Measurements from ENCODE around the gene SYNRG.

The SYNRG gene

DNA sequence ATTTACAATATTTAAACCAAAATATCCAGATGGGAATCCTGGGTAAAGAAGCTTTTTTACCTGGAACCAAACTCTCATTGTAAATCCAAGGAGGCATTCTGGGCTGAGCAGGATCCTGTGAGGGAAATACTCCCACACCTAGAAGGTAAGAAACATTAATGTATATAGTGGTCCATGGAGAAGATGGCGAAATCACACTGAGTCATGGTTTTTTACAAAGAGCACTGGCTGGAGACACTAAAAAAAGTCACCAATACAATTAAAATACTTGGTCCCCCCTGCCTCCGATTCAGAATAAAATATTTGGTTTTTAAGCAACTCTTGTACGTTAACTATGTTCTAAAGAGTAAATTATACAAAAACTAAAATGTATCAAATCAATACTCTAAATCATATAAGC is 32.9 kb downstream of the SYNRG start:
- no peaks in the 10 kb centered on the region for H3K9me3 Mint-ChIP-seq
- H3K36me3 Mint-ChIP-seq (ENCODE audit: insufficient read depth), result peaks cover 93% of the 10 kb centered on the region
- H3K27ac Mint-ChIP-seq, result peak overlapping the region in 1 of 2 donors; percentile 54
- H3K4me3 Mint-ChIP-seq, result no peak overlapping the region
- DNase-seq, result no peak
- peaks cover 8 to 30% of the 10 kb centered on the region in 2 donors for H3K4me1 Mint-ChIP-seq (ENCODE audit: low read depth in 2 of 2)
- no peak for ATAC-seq (replicated peaks)
- H3K27me3 Mint-ChIP-seq, result no peaks in the 10 kb centered on the region

- no peaks in the 10 kb centered on the region for H3K9me3 Mint-ChIP-seq
- H3K27ac Mint-ChIP-seq, result peak overlapping the region; percentile 20 to 82
- ATAC-seq (replicated peaks), result no peak
- H3K4me1 Mint-ChIP-seq (ENCODE audit: low read depth in 2 of 2), result peaks cover 5 to 30% of the 10 kb centered on the region in 2 donors
- peaks cover 94% of the 10 kb centered on the region for H3K36me3 Mint-ChIP-seq (ENCODE audit: insufficient read depth)
- no peak overlapping the region for H3K4me3 Mint-ChIP-seq
- DNase-seq, result no peak
- H3K27me3 Mint-ChIP-seq, result no peaks in the 10 kb centered on the region
These were observed 34.8 kb downstream of the SYNRG start for GRCh38 chr17:37574427-37574826.

- ATAC-seq (replicated peaks) (no peak), DNase-seq (no peak)
- Mint-ChIP-seq H3K27ac (peak overlapping the region in 1 of 2 donors; percentile 82), H3K4me3 (no peak overlapping the region), H3K36me3 (ENCODE audit: insufficient read depth) (peaks cover 95% of the 10 kb centered on the region), H3K27me3 (no peaks in the 10 kb centered on the region), H3K4me1 (ENCODE audit: low read depth in 2 of 2) (peaks cover 3 to 22% of the 10 kb centered on the region in 2 donors), H3K9me3 (no peaks in the 10 kb centered on the region)
These were observed 37.5 kb downstream of the SYNRG start for GRCh38 chr17:37571674-37572073.

DNA sequence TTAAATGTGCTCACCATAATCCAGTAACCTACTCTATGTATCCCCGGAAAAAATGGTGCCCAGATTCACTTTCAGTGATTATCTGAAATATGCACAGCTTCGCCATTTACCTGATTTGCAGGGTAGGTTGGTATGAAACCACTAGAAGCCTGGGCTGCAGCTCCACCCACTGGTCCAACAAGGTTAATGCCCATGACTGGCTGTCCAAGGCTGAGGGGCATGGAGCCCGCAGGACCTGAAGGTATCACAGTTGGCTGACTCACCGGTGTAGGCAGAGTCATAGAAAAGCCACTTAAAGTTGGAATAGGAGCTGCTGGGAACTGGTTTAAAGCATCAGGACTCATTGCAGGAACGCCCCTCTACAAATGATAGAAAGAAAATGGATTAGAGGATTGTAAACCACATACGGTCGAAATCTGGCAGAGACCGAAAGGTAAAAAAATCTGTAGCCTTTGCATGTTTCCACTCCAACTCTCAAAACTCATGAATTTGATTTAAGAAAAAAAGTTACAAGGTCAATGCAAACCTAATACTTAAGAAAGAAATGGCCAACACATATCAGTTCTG is 38.6 kb downstream of the SYNRG start:
- peak overlapping the region in 1 of 2 donors; percentile 72 for H3K27ac Mint-ChIP-seq
- peaks cover 3 to 22% of the 10 kb centered on the region in 2 donors for H3K4me1 Mint-ChIP-seq (ENCODE audit: low read depth in 2 of 2)
- DNase-seq (no peak), ATAC-seq (replicated peaks) (peak; percentile 36)
- peaks cover 87% of the 10 kb centered on the region for H3K36me3 Mint-ChIP-seq (ENCODE audit: insufficient read depth)
- no peak overlapping the region for H3K4me3 Mint-ChIP-seq
- H3K27me3 Mint-ChIP-seq, result no peaks in the 10 kb centered on the region
- H3K9me3 Mint-ChIP-seq, result no peaks in the 10 kb centered on the region

DNA sequence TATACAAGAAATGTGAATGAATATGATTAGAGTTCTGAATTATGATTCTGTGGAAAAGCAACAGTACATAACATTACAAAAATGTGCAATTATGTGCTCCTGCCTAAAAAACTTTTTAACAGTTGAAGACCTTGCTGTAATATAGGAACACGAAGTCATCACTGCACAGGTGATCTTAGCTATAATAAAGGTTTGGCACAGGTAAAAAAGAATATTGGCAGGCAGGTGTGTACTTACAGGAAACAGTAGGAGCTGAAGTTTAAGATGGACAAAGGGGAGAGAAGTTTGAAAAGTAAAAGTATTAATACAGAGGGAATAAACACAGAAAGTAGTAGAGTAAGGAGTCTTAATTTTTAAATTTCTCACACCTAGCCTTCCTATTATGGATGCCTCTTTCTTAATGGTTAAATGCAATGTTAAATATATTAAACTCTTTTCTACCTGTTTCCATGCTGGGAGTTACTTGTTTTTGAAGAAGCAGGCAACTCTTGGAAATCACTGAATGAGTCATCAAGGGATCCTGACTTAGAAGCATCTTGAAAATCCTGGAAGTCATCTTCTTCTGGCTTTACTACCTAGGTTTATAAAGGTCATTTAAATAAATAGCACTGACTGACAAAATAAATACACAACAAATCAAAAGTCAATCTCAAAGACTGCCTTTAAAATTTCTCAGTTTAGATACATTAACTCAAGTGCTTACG is 40.7 kb downstream of the SYNRG start:
- DNase-seq, result no peak
- H3K27me3 Mint-ChIP-seq, result no peaks in the 10 kb centered on the region
- no peaks in the 10 kb centered on the region for H3K9me3 Mint-ChIP-seq
- H3K27ac Mint-ChIP-seq, result peak overlapping the region in 1 of 2 donors; percentile 24
- H3K4me3 Mint-ChIP-seq, result no peak overlapping the region
- peaks cover 88% of the 10 kb centered on the region for H3K36me3 Mint-ChIP-seq (ENCODE audit: insufficient read depth)
- peaks cover 3 to 19% of the 10 kb centered on the region in 2 donors for H3K4me1 Mint-ChIP-seq (ENCODE audit: low read depth in 2 of 2)
- no peak for ATAC-seq (replicated peaks)

DNA sequence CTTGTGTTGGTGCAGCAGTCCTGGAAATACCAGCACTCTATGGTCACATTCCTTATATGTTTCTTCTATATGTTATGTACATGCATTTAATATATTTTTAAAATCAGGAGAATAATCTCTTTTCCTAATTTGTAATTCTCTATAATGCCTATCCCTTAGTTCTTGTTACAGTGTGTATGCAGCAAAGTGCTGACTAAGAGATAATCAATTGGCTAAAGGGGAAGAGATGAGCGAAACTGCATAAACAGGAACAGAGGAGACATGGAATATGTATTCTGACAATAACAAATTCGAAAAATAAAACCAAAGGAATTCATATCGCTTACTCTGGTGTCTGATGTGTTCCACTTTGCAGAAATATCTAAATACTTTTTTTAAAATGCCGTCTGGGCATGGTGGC is 41.7 kb downstream of the SYNRG start:
- no peaks in the 10 kb centered on the region for H3K27me3 Mint-ChIP-seq
- peaks cover 3 to 15% of the 10 kb centered on the region in 2 donors for H3K4me1 Mint-ChIP-seq (ENCODE audit: low read depth in 2 of 2)
- H3K4me3 Mint-ChIP-seq, result no peak overlapping the region
- ATAC-seq (replicated peaks) (no peak), DNase-seq (no peak)
- no peak overlapping the region for H3K27ac Mint-ChIP-seq
- H3K36me3 Mint-ChIP-seq (ENCODE audit: insufficient read depth), result peaks cover 85% of the 10 kb centered on the region
- no peaks in the 10 kb centered on the region for H3K9me3 Mint-ChIP-seq

DNA sequence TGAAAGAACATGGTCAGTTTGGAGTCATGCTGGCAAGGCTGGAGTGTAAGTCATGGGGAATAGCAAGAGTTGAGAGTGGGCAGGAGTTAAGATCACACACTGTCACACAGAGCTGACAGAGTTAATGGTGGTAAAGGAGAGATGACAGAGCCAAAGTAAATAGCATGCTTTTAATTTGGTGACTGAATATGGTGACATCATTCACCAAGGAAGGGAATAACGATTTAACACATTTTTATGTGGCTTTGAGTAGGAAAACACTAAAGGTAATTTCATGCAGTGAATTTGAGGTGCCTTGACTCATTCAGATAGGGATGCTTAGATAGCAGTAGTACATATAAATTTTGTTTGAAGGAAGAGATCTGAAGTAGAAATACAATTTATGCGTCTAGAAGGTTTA is 42.1 kb downstream of the SYNRG start:
- no peaks in the 10 kb centered on the region for H3K27me3 Mint-ChIP-seq
- H3K4me3 Mint-ChIP-seq, result no peak overlapping the region
- H3K4me1 Mint-ChIP-seq (ENCODE audit: low read depth in 2 of 2), result peaks cover 3 to 14% of the 10 kb centered on the region in 2 donors
- ATAC-seq (replicated peaks), result no peak
- H3K9me3 Mint-ChIP-seq, result no peaks in the 10 kb centered on the region
- peaks cover 85% of the 10 kb centered on the region for H3K36me3 Mint-ChIP-seq (ENCODE audit: insufficient read depth)
- no peak for DNase-seq
- H3K27ac Mint-ChIP-seq, result peak overlapping the region in 1 of 2 donors; percentile 9

DNA sequence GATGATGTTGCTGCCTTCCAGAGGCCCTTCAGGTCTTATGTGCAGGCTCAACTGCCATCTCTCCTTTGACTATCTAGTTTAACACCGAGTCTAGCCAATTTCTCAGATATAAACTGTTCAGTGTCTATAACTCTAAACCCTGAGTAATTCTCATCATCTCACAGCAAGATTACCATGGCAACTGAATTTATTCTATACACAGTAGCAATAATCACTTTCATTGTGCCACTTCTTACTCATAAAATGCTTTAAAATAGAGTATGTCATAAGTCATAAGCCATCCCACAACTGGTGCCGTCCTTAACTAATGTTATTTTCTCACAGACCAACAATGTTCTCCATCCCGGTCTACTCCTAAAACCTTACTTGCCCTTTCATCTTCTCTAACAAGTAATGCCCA is 45.0 kb downstream of the SYNRG start:
- ATAC-seq (replicated peaks) (no peak), DNase-seq (no peak)
- peaks cover 5 to 14% of the 10 kb centered on the region in 2 donors for H3K4me1 Mint-ChIP-seq (ENCODE audit: low read depth in 2 of 2)
- H3K36me3 Mint-ChIP-seq (ENCODE audit: insufficient read depth), result peaks cover 86% of the 10 kb centered on the region
- H3K4me3 Mint-ChIP-seq, result no peak overlapping the region
- no peaks in the 10 kb centered on the region for H3K9me3 Mint-ChIP-seq
- H3K27me3 Mint-ChIP-seq, result no peaks in the 10 kb centered on the region
- peak overlapping the region; percentile 73 to 80 for H3K27ac Mint-ChIP-seq

- Mint-ChIP-seq H3K4me3 (no peak overlapping the region), H3K36me3 (ENCODE audit: insufficient read depth) (peaks cover 78% of the 10 kb centered on the region), H3K27ac (peak overlapping the region in 1 of 2 donors; percentile 11), H3K9me3 (no peaks in the 10 kb centered on the region), H3K4me1 (ENCODE audit: low read depth in 2 of 2) (peaks cover 5 to 14% of the 10 kb centered on the region in 2 donors), H3K27me3 (no peaks in the 10 kb centered on the region)
- no peak for DNase-seq
- ATAC-seq (replicated peaks), result no peak
These were observed 47.0 kb downstream of the SYNRG start for GRCh38 chr17:37562016-37562745.

DNA sequence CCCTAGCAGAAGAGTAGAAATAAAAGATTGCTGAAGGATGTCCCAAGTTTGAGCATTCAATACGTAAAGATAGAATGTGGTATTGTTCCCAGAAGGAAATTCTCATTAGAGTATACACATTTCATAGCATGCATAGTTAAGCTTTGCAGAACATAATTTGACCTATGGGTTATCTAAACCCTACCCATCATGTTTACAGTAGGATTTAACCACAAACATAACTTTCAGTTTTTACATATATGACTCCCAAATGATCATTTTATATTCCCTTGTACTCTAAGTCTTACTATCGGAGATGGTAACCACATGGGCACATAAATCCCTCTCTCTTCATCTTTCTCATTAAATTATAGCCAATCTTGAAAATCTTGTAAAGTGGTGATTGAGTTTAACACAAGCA is 50.9 kb downstream of the SYNRG start:
- H3K9me3 Mint-ChIP-seq, result no peaks in the 10 kb centered on the region
- no peak overlapping the region for H3K4me3 Mint-ChIP-seq
- H3K36me3 Mint-ChIP-seq (ENCODE audit: insufficient read depth), result peaks cover 74% of the 10 kb centered on the region
- peak overlapping the region in 1 of 2 donors; percentile 68 for H3K27ac Mint-ChIP-seq
- H3K4me1 Mint-ChIP-seq (ENCODE audit: low read depth in 2 of 2), result peaks cover 3 to 6% of the 10 kb centered on the region in 2 donors
- ATAC-seq (replicated peaks) (no peak), DNase-seq (no peak)
- H3K27me3 Mint-ChIP-seq, result no peaks in the 10 kb centered on the region

DNA sequence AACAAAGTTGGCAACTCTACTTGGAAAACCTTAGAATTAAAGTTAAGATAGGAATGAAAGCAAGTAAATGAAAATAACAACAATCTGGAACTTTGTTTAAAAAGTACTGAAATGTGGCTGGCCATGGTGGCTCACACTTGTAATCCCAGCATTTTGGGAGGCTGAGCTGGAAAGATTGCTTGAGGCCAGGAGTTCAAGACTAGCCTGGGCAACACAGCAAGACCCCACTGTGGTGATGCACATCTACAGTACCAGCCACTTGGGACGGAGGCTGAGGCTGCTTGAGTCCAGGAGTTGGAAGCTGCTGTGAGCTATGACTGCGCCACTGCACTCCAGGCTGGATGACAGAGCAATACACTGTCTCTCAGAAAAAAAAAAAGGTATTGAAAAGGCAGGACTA is 51.7 kb downstream of the SYNRG start:
- Mint-ChIP-seq H3K4me3 (no peak overlapping the region), H3K9me3 (no peaks in the 10 kb centered on the region), H3K4me1 (ENCODE audit: low read depth in 2 of 2) (peaks cover 10 to 14% of the 10 kb centered on the region in 2 donors), H3K27ac (peak overlapping the region in 1 of 2 donors; percentile 68), H3K27me3 (no peaks in the 10 kb centered on the region), H3K36me3 (ENCODE audit: insufficient read depth) (peaks cover 79% of the 10 kb centered on the region)
- ATAC-seq (replicated peaks) (no peak), DNase-seq (no peak)

DNA sequence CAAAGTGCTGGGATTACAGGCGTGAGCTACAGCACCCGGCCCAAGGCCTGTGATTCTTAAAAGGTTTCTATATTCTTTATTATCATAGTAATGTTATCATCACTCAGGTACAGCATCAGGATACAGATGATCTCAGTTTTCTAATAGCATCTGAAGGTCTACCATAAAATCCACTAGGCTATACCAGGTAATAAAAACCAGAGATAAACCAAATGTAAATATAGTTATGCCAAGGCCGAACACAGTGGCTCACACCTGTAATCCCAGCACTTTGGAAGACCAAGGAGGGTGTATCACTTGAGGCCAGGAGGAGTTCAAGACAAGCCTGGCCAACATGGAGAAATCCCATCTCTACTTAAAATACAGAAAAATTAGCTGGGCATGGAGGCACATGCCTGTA is 53.8 kb downstream of the SYNRG start:
- ATAC-seq (replicated peaks) (no peak), DNase-seq (no peak)
- H3K4me1 Mint-ChIP-seq (ENCODE audit: low read depth in 2 of 2), result peaks cover 24 to 35% of the 10 kb centered on the region in 2 donors
- H3K27ac Mint-ChIP-seq, result no peak overlapping the region
- H3K27me3 Mint-ChIP-seq, result no peaks in the 10 kb centered on the region
- no peak overlapping the region for H3K4me3 Mint-ChIP-seq
- H3K36me3 Mint-ChIP-seq (ENCODE audit: insufficient read depth), result peaks cover 78% of the 10 kb centered on the region
- no peaks in the 10 kb centered on the region for H3K9me3 Mint-ChIP-seq

DNA sequence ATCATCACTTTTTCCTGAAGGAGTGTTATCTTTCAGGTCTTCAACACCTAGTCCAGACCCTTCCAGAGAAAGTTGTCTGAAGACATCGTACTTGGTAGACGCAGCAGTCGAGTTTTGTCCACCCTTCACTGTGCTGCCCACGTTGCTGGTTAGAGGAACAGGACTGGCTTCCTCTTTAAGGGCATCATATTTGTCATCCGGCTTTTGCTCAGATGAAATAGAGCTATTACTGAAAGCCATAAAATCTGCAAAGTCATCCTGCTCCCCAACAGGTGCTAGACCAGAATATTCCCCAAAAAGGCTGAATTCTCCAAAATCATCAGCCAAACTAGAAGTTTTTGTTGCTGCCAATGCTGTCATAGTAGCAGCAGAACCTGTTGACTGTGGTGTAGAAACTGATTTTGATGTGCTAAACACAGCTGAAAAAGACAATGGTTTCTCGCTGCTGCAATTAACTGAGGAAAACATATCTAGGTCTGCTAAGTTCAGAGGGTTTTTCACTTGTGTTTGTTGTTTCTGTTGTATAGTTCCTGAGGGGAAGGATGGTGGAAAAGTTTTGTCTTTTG is 55.7 kb downstream of the SYNRG start:
- Mint-ChIP-seq H3K9me3 (no peaks in the 10 kb centered on the region), H3K27ac (peak overlapping the region in 1 of 2 donors; percentile 77), H3K36me3 (ENCODE audit: insufficient read depth) (peaks cover 82% of the 10 kb centered on the region), H3K4me3 (no peak overlapping the region), H3K27me3 (no peaks in the 10 kb centered on the region), H3K4me1 (ENCODE audit: low read depth in 2 of 2) (peaks cover 27 to 42% of the 10 kb centered on the region in 2 donors)
- no peak for ATAC-seq (replicated peaks)
- DNase-seq, result no peak
